ENCODE results near the gene NCEH1. TPM values are rescaled to one million over a fixed set of nuclear protein-coding genes. Genes with fewer than 3 reads are reported as not detected.

Gene NCEH1
- total and polyA plus RNA-seq, 3 experiments from 2014 or later: 3.5 to 12.9 (median 9.1) TPM

DNA sequence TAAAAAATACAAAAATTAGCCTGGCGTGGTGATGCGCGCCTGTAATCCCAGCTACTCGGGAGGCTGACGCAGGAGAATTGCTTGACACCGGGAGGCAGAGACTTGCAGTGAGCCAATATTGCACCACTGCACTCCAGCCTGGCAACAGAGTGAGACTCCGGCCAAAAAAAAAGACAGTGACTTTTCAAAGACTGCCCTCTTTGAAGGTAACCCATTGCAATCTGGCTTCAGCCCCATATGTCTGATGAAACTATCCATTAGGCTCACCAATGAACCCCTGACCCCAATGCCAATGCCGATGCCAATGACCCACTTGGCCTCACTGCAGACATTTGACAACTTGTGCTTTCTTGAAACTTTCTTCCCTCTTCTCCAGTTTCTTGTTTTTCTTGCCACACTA is 54.3 kb downstream of the NCEH1 start:
- H3K27ac Mint-ChIP-seq: no peak overlapping the region
- H3K36me3 Mint-ChIP-seq: no peaks in the 10 kb centered on the region
- CTCF ChIA-PET: interaction anchor here (1.1 kb wide), 1 partner anchor 10 kb away, joined by 3 read pairs; no protein-coding TSS in a partner anchor
- H3K4me1 Mint-ChIP-seq: peaks cover 17 to 19% (median 18%) of the 10 kb centered on the region in 3 donors
- POLR2A ChIA-PET: no interaction called here
- Histone ChIP-seq H3K27ac (ENCODE audit: low read depth, low read length) (no peak overlapping the region), H3K36me3 (ENCODE audit: insufficient read depth, low read length) (no peaks in the 10 kb centered on the region), H3K9me3 (ENCODE audit: low read length) (no peaks in the 10 kb centered on the region), H3K27me3 (ENCODE audit: insufficient read depth, low read length, poor library complexity, severe bottlenecking) (no peaks in the 10 kb centered on the region), H3K4me1 (ENCODE audit: insufficient read depth, low read length) (no peaks in the 10 kb centered on the region), H3K4me3 (ENCODE audit: low read length) (no peak overlapping the region)
- no peaks in the 10 kb centered on the region for H3K9me3 Mint-ChIP-seq
- DNase-seq: no peak
- no peak overlapping the region for H3K4me3 Mint-ChIP-seq
- H3K27me3 Mint-ChIP-seq: no peaks in the 10 kb centered on the region

DNA sequence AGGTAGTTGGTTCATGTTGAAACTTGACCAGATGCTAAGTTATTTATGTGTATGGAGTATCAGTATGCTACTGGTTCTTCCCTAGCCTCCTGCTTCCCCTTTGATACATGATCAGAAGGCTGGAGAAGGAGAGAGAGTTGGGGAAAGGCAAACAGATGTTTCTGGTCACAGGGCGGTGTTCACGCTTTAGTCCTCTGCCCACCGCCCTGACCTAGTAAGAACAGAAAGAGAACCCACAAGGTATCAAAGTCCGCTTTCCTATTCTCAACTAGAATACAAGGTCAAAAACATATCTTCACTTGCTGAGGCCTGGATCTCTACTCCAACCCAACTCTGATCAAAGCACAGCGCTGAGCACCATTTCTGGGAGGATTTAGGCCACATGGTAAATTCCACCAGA is 55.5 kb downstream of the NCEH1 start:
- H3K9me3 ChIP-seq (ENCODE audit: low read length): no peaks in the 10 kb centered on the region
- no peak overlapping the region for H3K4me3 ChIP-seq (ENCODE audit: low read length)
- CTCF ChIA-PET: interaction anchor here (1.5 kb wide), 1 partner anchor 178 kb away, joined by 3 read pairs; no protein-coding TSS in a partner anchor
- H3K4me1 ChIP-seq (ENCODE audit: insufficient read depth, low read length): no peaks in the 10 kb centered on the region
- H3K9me3 Mint-ChIP-seq: no peaks in the 10 kb centered on the region
- H3K27me3 ChIP-seq (ENCODE audit: insufficient read depth, low read length, poor library complexity, severe bottlenecking): no peaks in the 10 kb centered on the region
- POLR2A ChIA-PET: no interaction called here
- peaks cover 6 to 8% (median 7%) of the 10 kb centered on the region in 3 donors for H3K4me1 Mint-ChIP-seq
- H3K27ac Mint-ChIP-seq: no peak overlapping the region
- no peaks in the 10 kb centered on the region for H3K36me3 Mint-ChIP-seq
- H3K36me3 ChIP-seq (ENCODE audit: insufficient read depth, low read length): no peaks in the 10 kb centered on the region
- no peak overlapping the region for H3K4me3 Mint-ChIP-seq
- H3K27me3 Mint-ChIP-seq: no peaks in the 10 kb centered on the region
- no peak for DNase-seq
- H3K27ac ChIP-seq (ENCODE audit: low read depth, low read length): no peak overlapping the region

DNA sequence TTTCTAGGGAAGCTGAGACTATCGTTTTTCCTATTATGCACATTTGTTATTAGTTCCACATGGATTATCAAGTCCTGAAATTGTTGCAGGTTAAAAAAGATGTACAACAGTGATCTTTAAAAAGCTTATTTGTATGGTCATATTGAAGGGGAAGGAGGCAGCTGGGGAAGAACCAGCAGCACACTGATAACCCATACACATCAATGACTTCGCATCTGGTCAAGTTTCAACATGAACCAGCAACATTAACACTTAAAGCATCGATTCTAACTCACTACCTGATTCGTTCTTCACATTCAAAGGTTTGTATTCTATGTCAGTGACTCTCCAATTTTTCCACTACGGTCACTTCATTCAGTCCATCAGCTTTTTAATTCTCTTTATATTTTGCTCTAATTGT is 56.4 kb downstream of the NCEH1 start:
- no peak overlapping the region for H3K4me3 ChIP-seq (ENCODE audit: low read length)
- no peaks in the 10 kb centered on the region for H3K4me1 ChIP-seq (ENCODE audit: insufficient read depth, low read length)
- ChIA-PET CTCF (interaction anchor here (1.5 kb wide), 1 partner anchor 177 kb away, joined by 3 read pairs; no protein-coding TSS in a partner anchor), POLR2A (no interaction called here)
- no peaks in the 10 kb centered on the region for H3K36me3 ChIP-seq (ENCODE audit: insufficient read depth, low read length)
- H3K27ac ChIP-seq (ENCODE audit: low read depth, low read length): no peak overlapping the region
- H3K27me3 ChIP-seq (ENCODE audit: insufficient read depth, low read length, poor library complexity, severe bottlenecking): no peaks in the 10 kb centered on the region
- H3K9me3 ChIP-seq (ENCODE audit: low read length): no peaks in the 10 kb centered on the region
- H3K27me3 Mint-ChIP-seq: no peaks in the 10 kb centered on the region
- H3K4me1 Mint-ChIP-seq: peaks cover 0 to 7% (median 5%) of the 10 kb centered on the region in 3 donors
- DNase-seq: no peak
- H3K4me3 Mint-ChIP-seq: no peak overlapping the region
- no peak overlapping the region for H3K27ac Mint-ChIP-seq
- H3K36me3 Mint-ChIP-seq: no peaks in the 10 kb centered on the region
- no peaks in the 10 kb centered on the region for H3K9me3 Mint-ChIP-seq

DNA sequence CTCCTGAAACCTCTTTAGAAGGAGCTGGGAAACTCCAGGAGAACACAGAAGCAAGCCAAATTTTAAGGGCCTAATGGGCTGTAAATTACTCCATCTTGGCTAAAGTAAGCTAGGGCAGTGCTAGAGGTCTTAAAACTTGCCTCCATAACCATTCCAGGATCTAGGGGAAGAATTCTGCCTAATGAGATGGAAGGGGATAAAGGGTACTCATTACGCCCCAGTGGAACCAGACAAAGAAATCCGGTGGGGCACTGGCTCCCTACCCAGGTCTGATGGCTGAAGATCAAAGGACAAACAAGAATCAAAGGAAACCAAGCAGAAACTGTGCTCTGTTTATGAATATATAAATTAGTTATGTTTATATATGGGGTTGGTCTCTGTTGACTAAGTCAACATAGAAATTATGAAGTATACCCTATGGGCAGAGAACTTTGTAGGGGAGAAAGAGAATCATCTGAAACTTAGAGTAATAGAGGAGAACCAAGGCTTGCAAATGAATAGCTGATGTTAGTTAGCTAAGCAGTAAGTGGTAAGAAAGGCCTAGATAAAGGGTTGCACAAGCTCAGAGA is 57.8 kb downstream of the NCEH1 start:
- Histone ChIP-seq H3K36me3 (ENCODE audit: insufficient read depth, low read length) (no peaks in the 10 kb centered on the region), H3K4me1 (ENCODE audit: insufficient read depth, low read length) (no peaks in the 10 kb centered on the region), H3K9me3 (ENCODE audit: low read length) (no peaks in the 10 kb centered on the region), H3K27ac (ENCODE audit: low read depth, low read length) (no peak overlapping the region), H3K4me3 (ENCODE audit: low read length) (no peak overlapping the region), H3K27me3 (ENCODE audit: insufficient read depth, low read length, poor library complexity, severe bottlenecking) (no peaks in the 10 kb centered on the region)
- H3K4me1 Mint-ChIP-seq: no peaks in the 10 kb centered on the region
- no peak for DNase-seq
- ChIA-PET POLR2A (no interaction called here), CTCF (interaction anchor here (1.1 kb wide), 1 partner anchor 22 kb away, joined by 3 read pairs; no protein-coding TSS in a partner anchor)
- no peaks in the 10 kb centered on the region for H3K27me3 Mint-ChIP-seq
- no peak overlapping the region for H3K27ac Mint-ChIP-seq
- H3K9me3 Mint-ChIP-seq: no peaks in the 10 kb centered on the region
- no peaks in the 10 kb centered on the region for H3K36me3 Mint-ChIP-seq
- no peak overlapping the region for H3K4me3 Mint-ChIP-seq

DNA sequence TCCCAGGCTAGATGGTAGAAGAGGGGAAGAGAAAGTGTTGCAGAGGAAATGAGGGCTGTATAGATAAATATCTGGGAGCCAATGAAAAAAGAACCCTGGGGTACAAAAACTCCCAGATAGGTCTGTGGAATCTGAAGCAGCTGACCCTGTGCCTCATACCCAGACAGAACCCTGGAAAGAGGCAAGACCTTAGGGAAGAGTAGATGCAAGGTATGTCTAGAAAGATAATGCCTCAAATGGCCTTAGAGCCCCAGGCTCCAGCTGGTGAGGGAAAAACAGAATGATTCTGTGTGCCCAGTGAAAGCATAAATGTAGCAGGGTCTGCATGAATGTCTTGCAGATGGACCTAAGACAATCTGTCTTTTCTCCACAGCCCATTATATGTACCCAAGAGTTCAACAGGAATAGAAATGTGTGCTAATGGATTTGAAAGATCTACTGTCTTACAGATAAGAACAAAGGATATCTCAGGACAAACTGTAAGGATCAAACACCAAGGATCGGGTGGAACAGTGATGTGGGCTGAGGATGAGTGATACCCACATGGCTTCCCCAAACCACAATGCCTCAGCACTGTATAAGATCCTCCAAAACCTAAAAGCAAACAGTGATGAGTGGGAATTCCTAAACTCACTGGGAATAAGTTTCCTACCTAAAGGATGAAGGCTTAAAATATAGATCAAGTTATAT is 58.8 kb downstream of the NCEH1 start:
- no peak overlapping the region for H3K4me3 Mint-ChIP-seq
- ChIA-PET POLR2A (no interaction called here), CTCF (interaction anchor here (1.1 to 1.5 kb wide), 2 partner anchors 14 to 23 kb away, joined by 3 to 5 read pairs; no protein-coding TSS in a partner anchor)
- no peaks in the 10 kb centered on the region for H3K4me1 ChIP-seq (ENCODE audit: insufficient read depth, low read length)
- H3K27me3 ChIP-seq (ENCODE audit: insufficient read depth, low read length, poor library complexity, severe bottlenecking): no peaks in the 10 kb centered on the region
- no peak for DNase-seq
- no peaks in the 10 kb centered on the region for H3K9me3 Mint-ChIP-seq
- H3K27ac Mint-ChIP-seq: peak overlapping the region in 1 of 8 donors; percentile 33
- H3K4me1 Mint-ChIP-seq: no peaks in the 10 kb centered on the region
- no peaks in the 10 kb centered on the region for H3K36me3 Mint-ChIP-seq
- H3K36me3 ChIP-seq (ENCODE audit: insufficient read depth, low read length): no peaks in the 10 kb centered on the region
- no peak overlapping the region for H3K27ac ChIP-seq (ENCODE audit: low read depth, low read length)
- no peaks in the 10 kb centered on the region for H3K9me3 ChIP-seq (ENCODE audit: low read length)
- no peak overlapping the region for H3K4me3 ChIP-seq (ENCODE audit: low read length)
- no peaks in the 10 kb centered on the region for H3K27me3 Mint-ChIP-seq

DNA sequence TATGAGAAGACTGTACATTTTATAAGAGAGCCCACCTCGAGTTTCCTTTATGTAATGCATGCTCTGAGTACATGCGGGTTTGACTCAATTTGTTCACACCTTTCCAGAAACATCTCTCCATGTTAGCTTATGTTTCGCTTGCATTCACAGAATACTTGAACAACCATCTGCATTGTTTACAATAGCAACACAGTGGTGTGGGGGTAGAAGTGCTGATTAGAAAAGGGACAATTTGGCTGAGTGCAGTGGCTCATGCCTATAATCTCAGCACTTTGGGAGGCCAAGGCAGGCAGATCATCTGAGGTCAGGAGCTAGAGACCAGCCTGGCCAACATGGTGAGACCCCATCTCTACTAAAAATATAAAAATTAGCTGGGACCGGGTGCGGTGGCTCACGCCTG is 60.9 kb downstream of the NCEH1 start:
- Histone ChIP-seq H3K4me1 (ENCODE audit: insufficient read depth, low read length) (no peaks in the 10 kb centered on the region), H3K27ac (ENCODE audit: low read depth, low read length) (no peak overlapping the region), H3K27me3 (ENCODE audit: insufficient read depth, low read length, poor library complexity, severe bottlenecking) (no peaks in the 10 kb centered on the region), H3K4me3 (ENCODE audit: low read length) (no peak overlapping the region), H3K36me3 (ENCODE audit: insufficient read depth, low read length) (no peaks in the 10 kb centered on the region), H3K9me3 (ENCODE audit: low read length) (no peaks in the 10 kb centered on the region)
- CTCF ChIA-PET: interaction anchor here (0.9 to 1.1 kb wide), 2 partner anchors 13 to 17 kb away, joined by 3 read pairs; no protein-coding TSS in a partner anchor
- Mint-ChIP-seq H3K9me3 (no peaks in the 10 kb centered on the region), H3K4me3 (no peak overlapping the region), H3K36me3 (peaks cover 0 to 4% (median 0%) of the 10 kb centered on the region in 3 donors), H3K27me3 (no peaks in the 10 kb centered on the region), H3K27ac (no peak overlapping the region), H3K4me1 (no peaks in the 10 kb centered on the region)
- POLR2A ChIA-PET: no interaction called here
- no peak for DNase-seq

DNA sequence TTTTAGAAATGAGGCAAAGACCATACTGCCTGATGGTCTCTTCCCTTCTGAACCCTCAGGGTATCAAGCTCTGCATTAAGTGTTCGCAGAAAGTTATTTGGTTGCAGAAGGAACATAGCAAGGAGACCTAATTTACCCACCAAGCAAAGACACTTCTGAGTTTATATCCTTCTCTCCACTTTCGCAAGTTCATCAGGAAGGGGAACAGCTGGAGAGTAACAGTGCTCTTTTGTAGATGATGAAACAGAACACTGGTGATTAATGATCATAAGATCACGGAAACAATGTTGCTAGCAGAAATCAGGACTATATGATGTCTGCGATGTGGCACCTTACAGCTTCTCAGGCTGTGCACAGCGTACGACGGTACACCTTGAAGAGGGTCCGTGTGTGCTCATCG is 62.1 kb downstream of the NCEH1 start:
- no peaks in the 10 kb centered on the region for H3K9me3 Mint-ChIP-seq

DNA sequence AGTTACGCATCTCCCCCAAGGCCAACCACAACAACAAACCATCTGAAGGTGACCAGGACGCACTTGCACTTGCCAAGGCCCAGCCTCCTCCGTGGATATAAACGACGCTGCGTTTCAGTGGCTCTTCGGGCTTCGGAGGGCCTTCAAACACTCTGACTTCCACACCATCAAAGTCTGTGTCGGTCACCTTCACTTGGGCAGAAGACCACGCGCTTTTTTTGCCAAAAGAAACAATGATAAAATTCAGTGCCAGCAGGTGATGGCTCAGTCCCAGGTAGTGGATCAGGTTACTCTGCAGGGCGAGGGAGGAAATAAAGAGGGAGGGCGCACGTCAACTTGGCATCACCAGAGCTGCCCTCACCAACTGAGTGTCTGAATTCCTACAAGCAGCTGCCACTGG is 63.0 kb downstream of the NCEH1 start:
- DNase-seq: no peak
- no peaks in the 10 kb centered on the region for H3K4me1 Mint-ChIP-seq
- H3K36me3 ChIP-seq (ENCODE audit: insufficient read depth, low read length): no peaks in the 10 kb centered on the region
- ChIA-PET CTCF (interaction anchor here (1.1 kb wide), 1 partner anchor 18 kb away, joined by 3 read pairs; no protein-coding TSS in a partner anchor), POLR2A (no interaction called here)
- no peak overlapping the region for H3K4me3 ChIP-seq (ENCODE audit: low read length)
- no peaks in the 10 kb centered on the region for H3K9me3 ChIP-seq (ENCODE audit: low read length)
- H3K9me3 Mint-ChIP-seq: no peaks in the 10 kb centered on the region
- no peaks in the 10 kb centered on the region for H3K27me3 ChIP-seq (ENCODE audit: insufficient read depth, low read length, poor library complexity, severe bottlenecking)
- no peak overlapping the region for H3K27ac ChIP-seq (ENCODE audit: low read depth, low read length)
- no peak overlapping the region for H3K27ac Mint-ChIP-seq
- H3K27me3 Mint-ChIP-seq: no peaks in the 10 kb centered on the region
- H3K4me3 Mint-ChIP-seq: no peak overlapping the region
- H3K36me3 Mint-ChIP-seq: peaks cover 0 to 15% (median 4%) of the 10 kb centered on the region in 3 donors
- no peaks in the 10 kb centered on the region for H3K4me1 ChIP-seq (ENCODE audit: insufficient read depth, low read length)

More for the DNA sequence above, 62.1 kb downstream of the NCEH1 start:
- Histone ChIP-seq H3K4me3 (ENCODE audit: low read length) (no peak overlapping the region), H3K36me3 (ENCODE audit: insufficient read depth, low read length) (no peaks in the 10 kb centered on the region), H3K27me3 (ENCODE audit: insufficient read depth, low read length, poor library complexity, severe bottlenecking) (no peaks in the 10 kb centered on the region), H3K27ac (ENCODE audit: low read depth, low read length) (no peak overlapping the region), H3K4me1 (ENCODE audit: insufficient read depth, low read length) (no peaks in the 10 kb centered on the region), H3K9me3 (ENCODE audit: low read length) (no peaks in the 10 kb centered on the region)
- Mint-ChIP-seq H3K4me3 (no peak overlapping the region), H3K36me3 (peaks cover 0 to 8% (median 0%) of the 10 kb centered on the region in 3 donors), H3K4me1 (no peaks in the 10 kb centered on the region), H3K27me3 (no peaks in the 10 kb centered on the region), H3K27ac (no peak overlapping the region)
- CTCF ChIA-PET: interaction anchor here (1.1 kb wide), 1 partner anchor 14 kb away, joined by 3 read pairs; no protein-coding TSS in a partner anchor
- POLR2A ChIA-PET: no interaction called here
- DNase-seq: no peak

Measured in CD8-positive, alpha-beta memory T cell (primary cell).